Measurements from ENCODE around the gene FHDC1.
"Not testable (repeated sequence)": the region's sequence is repeated elsewhere in the genome, so short reads cannot be mapped to it uniquely, and the experiment has no call there.

The FHDC1 gene

DNA sequence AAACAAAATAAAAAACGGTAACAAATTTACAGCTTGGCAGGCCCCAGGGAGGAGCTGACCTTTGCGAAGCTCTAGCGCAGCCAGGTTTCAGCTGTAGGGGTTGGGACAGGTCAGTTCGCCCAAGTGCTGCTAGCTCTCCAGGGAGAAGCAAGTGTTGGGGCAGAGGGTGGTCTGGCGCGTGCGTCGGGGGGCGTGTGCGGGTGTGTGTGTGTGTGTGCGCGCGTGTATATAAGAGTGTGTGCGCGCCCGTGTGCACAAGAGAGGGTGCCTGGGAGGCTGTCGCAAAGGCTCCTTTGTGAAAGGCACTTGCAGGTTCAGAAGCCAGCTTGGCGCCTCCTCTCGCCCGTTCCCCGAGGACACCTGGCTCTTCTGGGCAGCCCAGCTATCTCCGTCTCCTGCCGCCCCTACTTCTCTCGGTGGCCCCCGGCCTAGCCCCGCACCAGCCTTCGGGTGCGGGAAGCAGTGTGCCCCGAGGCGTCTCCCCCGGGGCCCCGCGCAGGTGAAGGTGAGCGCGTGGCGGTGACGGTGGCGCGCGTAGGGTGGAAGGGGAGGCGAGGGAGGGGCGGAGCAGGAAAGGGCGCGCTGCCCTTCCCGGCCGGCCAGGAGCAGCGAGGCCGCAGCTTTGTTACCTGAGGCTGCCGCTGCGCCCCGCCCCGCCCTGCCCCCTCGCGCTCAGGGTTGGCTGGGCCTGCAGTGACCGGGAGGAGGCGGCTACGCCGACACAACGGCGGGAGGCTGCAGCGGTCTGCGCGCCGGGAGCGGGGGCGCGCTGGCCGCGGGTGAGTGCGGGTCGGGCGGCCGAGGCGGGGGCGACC is at the start of gene FHDC1:
TSS of gene FHDC1 (plus strand) at position 693 of the 815 bp plus-strand sequence. CDS start 6,735 bp downstream, outside the sequence.
- DNase-seq, result no peak

- DNase-seq, result no peak
Measured at GRCh38 chr4:152887981-152888380, 48.1 kb upstream of the FHDC1 start.

DNA sequence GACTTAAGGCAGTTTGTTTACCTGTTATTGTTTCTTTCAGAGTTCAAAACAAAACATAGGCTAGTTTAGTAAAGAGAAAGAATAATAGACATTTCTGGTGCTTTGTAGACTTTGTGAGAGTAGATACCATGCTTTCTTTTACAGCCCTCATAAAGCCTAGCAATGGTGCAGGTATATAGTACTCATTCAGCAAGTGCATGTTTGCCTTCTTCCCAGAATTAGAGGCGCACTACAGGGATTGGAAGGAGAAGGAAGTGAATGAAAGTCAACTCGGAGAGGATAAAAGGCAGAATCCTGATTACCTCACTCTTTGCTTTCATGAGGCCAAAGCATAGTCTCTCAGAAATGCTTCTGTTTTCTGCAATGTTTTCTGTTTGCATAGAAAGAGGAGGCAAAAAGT is 43.1 kb upstream of the FHDC1 start:
- no peak for DNase-seq

- peak; percentile 48 for DNase-seq
Measured at GRCh38 chr4:152894673-152895072, 41.5 kb upstream of the FHDC1 start.

- DNase-seq, result no peak
Measured at GRCh38 chr4:152896811-152897210, 39.3 kb upstream of the FHDC1 start.

DNA sequence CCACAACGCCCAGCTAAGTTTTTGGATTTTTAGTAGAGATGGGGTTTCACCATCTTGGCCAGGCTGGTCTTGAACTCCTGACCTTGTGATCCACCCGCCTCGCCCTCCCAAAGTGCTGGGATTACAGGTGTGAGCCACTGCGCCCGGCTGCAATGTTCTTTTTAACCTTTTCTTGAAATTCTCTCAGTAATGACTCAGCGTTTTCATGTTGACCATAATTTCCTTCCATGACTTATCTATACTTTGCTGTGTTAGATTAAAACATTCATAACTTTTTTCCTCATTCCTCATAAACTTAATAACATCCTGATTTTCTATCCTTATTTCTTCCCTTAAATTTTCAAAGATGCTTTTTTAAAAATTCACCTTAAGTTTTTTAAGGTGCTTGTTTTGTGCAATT is 38.0 kb upstream of the FHDC1 start:
- DNase-seq, result not testable (repeated sequence)

DNA sequence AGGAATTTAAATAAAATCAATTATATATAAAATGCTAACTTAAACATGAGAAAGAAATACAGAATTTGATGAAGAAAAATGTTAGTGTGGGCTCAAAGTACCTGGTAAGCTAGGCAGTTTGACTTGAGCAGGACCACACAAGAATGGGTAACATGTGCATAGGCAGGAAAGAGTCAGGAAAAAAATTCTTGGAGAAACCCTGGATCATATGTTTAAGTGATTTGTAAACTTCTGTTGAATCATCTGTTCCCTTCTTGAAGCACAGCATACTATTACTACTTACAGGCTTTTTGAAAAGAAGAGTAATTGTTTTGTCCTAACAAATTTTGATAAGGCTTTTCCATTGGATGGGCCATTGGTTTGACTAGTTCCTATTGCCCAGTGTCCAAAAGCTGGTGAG is 37.5 kb upstream of the FHDC1 start:
- DNase-seq, result no peak

- DNase-seq, result no peak
Measured at GRCh38 chr4:152900395-152900794, 35.7 kb upstream of the FHDC1 start.

GRCh38 chr4:152901205-152901604 is 34.9 kb upstream of the FHDC1 start:
- DNase-seq, result no peak

DNA sequence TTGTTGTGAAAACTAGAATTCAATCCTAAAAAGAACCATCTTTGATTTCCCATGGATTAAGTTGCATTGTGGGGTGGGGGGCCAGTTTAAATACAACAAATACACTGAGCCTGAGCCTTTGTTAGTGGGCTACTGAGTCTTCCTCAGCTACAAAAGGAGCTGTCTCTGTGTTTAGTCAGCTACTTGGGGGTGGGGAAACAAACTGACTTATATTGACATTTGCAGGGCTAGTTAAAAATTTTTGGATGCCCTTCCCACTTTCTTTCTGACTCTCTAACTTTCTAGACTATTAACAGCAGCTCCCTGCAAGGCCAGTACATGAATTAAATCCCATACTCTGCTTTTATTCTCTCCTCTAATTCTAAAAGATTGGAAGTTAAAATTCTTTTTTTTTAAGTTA is 32.5 kb upstream of the FHDC1 start:
- DNase-seq, result no peak

DNA sequence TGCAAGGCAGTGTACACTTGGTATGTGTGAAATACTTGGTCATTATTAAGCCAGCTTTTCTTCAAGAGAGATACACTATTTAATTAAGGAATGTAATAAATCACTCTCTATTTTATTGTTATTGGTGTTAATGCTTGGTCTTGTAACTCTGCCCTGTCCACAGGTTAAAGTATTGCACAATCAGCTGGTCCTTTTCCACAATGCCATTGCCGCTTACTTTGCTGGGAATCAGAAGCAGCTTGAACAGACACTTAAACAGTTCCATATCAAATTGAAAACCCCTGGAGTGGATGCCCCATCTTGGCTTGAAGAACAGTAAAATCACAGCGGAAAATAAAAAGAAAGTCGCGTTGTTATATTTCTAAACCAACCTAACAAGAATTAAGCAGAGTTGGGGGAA is 26.2 kb upstream of the FHDC1 start:
- DNase-seq, result no peak

DNA sequence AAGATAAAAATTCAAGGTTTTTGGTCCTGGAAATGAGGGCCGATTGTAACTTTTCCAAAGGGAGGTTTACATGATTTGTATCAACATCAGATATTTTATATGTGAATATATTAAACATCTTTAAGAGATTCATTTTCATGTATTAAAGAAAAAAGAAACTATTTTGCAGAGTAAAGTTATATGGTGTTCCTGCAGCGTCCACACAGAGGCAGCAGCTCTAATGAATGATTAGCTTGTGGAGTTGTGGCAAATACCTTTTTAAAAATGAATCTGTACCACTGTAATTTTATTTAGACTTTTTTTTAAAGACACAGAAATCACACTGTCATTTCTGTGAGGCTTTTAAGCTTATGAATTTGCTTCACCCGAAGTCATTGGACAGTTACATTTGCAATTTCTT is 25.6 kb upstream of the FHDC1 start:
- DNase-seq, result no peak

GRCh38 chr4:152917543-152918395 is 18.4 kb upstream of the FHDC1 start:
- DNase-seq, result no peak

DNA sequence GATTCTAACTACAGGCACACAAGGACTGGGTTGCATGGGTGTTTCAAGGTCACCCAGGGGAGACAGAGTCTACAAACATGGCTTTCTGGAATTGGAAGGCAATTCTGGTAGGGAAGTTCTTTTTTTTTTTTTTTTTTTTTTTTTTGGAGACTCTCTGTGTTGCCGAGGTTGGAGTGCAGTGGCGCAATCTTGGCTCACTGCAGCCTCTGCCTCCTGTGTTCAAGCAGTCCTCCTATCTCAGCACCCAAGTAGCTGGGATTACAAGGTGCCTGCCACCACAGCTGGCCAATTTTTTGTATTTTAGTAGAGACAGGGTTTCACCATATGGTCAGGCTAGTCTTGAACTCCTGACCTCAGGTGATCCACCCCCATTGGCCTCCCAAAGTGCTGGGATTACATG is 16.3 kb upstream of the FHDC1 start:
- DNase-seq, result no peak

DNA sequence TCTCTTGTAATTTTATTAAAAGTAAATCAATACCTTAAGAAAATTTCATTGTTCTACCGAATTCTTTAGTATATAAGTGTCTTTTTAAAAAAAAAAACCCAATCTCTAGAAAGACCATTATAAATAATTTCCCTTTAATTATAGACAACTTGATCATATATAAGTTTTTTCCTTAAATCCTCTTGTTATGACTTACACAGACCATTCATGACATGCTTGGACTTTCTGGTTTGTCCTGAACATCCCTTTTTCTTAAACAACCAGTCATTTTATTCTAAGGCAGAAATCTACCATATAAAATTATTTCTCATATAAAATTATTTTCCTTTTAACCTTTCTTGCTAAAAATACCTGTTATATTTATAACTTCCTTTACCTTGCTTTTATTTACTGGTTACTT is 15.4 kb upstream of the FHDC1 start:
- no peak for DNase-seq

GRCh38 chr4:152921284-152921683 is 14.8 kb upstream of the FHDC1 start:
- DNase-seq, result no peak

- no peak for DNase-seq
Measured at GRCh38 chr4:152925851-152926250, 10.3 kb upstream of the FHDC1 start.

GRCh38 chr4:152926959-152927358 is 9.2 kb upstream of the FHDC1 start:
- no peak for DNase-seq

DNA sequence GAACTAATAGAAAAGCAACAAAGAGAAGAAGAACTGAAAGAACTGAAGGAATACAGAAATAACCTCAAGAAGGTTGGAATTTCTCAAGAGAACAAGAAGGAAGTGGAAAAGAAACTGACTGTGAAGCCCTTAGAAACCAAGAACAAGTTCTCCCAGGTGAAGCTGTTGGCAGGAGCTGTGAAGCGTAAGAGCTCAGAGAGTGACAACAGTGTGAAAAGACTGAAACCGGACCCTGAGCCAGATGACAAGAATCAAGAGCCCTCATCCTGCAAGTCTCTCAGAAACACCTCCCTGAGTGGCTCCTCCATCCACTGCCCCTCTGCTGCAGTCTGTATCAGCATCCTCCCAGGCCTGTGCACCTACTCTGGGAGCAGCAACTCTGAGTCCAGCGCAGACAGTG is 8.4 kb upstream of the FHDC1 start:
- no peak for DNase-seq

- DNase-seq, result no peak
Measured at GRCh38 chr4:152928286-152928685, 7.8 kb upstream of the FHDC1 start.

- DNase-seq, result no peak
Measured at GRCh38 chr4:152929888-152930287, 6.2 kb upstream of the FHDC1 start.

- no peak for DNase-seq
Measured at GRCh38 chr4:152935143-152935542, 980 bp upstream of the FHDC1 start.

DNA sequence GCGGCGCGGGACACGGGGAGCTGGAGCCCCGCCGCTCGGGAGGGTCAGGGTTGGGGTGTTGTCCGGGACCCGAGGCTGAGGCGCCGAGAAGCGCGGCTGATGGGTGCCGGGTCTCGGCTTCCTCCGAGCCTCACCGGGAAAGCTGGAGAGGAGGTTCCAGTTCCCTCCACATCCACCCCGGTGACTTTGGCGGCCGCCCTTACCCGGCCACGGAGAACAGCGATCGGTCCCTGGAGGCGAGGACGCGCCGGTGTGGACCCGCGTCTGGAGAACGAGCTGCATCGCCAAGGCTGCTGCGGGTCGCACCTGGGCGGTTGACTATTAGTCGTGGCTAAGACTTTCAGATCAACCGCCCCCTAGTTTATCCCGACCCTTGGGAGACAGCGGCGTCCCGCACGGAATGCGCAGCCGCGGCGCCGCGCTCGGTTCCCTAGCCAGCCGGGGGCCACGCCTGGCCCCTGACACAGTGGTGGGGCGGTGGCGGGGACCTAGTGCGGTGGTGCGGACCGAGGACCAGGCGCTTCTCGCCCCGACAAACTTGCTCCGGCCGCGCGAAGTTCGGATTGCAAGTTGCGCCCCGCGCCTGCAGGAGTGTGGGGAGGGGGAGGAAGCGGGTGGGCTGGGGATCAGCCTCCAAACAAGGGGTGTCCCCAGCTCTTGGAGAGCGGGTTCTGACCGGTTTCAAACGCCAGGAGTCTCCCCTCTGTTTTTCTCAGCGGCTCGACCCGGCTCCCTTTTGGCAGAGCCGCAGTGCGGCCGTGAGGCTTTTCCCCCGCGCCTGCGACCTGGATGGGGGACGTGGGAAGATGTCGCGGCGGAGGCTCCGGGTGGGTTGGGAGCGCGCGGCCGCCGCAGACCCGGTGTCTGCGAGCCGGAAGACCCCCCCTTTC is 568 bp downstream of the FHDC1 start:
- no peak for DNase-seq

All from HCEC 1CT (cell line).